T-helper 17 cell (primary cell): ENCODE results near the gene LGALS9. TPM values are rescaled to one million over a fixed set of nuclear protein-coding genes. Genes with fewer than 3 reads are reported as not detected.

Source experiments
- ATAC-seq: fragments of 150-1000 bp; cut with Tn5 transposase; 2 replicates; pipeline ENCODE4 v1.10.0; 2021; ENCODE audit warnings: mild to moderate bottlenecking, moderate library complexity
- DNase-seq, 3 donors: peaks; one replicate each; pipeline versions ENCODE4 v3.0.0 to v3.0.0-alpha.2; 2020 to 2021
- H3K9me3 ChIP-seq: one replicate; pipeline ENCODE4 v1.7.0; 2013; ENCODE audit warnings: low read length, mild to moderate bottlenecking; ENCODE audit not compliant: control insufficient read depth, poor library complexity, severe bottlenecking
- H3K27ac Mint-ChIP-seq: one replicate; pipeline ENCODE4 v1.8.0; 2022; ENCODE audit warnings: mild to moderate bottlenecking, moderate library complexity, mixed read lengths
- H3K27me3 Mint-ChIP-seq: one replicate; pipeline ENCODE4 v1.8.0; 2022; ENCODE audit warnings: mixed read lengths
- H3K36me3 Mint-ChIP-seq: one replicate; pipeline ENCODE4 v1.8.0; 2022; ENCODE audit warnings: low read depth, mixed read lengths
- H3K4me1 Mint-ChIP-seq: one replicate; pipeline ENCODE4 v1.8.0; 2022; ENCODE audit warnings: mild to moderate bottlenecking, mixed read lengths
- H3K4me3 Mint-ChIP-seq: one replicate; pipeline ENCODE4 v1.8.0; 2022; ENCODE audit warnings: mild to moderate bottlenecking, moderate library complexity, mixed read lengths
- total RNA-seq, 4 donors: library from RNA in 2 of 4; stranded (reverse) in 2 of 4; gene quantifications; one replicate each; pipeline ENCODE4 v1.2.3 and lab custom pipeline; 2022 to 2026

The LGALS9 gene
- total RNA-seq, 2 donors from 2014 or later = 64.7 to 66.3 TPM

DNA sequence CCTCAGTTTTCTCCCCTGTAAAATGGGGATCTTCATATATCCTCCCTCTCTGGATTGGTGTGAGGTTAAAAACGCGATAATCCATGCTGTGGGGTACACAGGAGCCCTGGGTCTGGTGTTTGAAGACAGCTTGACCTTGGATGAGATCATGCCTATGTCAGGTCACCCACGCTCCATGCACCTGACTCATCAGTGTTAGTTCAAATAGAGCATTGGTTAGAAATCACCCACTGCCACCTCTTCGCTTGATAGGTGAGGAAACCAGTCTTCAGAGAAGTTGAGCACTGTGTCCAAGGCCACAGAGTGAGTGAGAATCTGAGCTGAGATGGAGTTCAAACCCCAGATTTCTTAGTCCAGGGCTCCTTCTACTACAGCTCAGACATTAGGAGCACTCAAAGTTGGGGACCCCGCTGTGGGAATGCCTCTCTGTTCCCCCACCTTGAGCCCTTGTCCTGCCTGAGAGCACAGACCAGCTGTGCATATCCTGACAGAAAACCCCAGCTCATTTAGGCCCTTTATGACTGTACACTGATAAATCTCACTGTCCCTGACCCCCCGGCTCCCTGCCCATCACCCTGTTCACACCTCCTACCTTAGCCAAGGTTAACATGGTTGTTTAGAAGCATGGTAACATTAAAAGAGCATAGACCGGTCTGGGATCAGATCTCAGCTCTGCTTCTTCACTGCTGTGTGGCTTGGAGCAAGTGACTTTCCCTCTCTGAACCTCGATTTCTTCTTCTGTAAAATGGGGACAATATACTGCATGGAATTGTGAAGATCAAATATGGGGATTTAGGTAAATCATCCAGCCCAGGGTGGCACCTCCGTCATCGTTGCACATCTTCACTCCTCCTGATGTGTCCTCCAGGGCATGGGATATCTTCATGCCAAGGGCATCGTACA is 22.4 kb upstream of the LGALS9 start:
- ATAC-seq = no peak
- no peak for DNase-seq
- Mint-ChIP-seq H3K27ac (no peak overlapping the region), H3K27me3 (no peaks in the 10 kb centered on the region), H3K36me3 (peaks cover 6% of the 10 kb centered on the region), H3K4me1 (peaks cover 5% of the 10 kb centered on the region), H3K4me3 (no peak overlapping the region)
- no peaks in the 10 kb centered on the region for H3K9me3 ChIP-seq

DNA sequence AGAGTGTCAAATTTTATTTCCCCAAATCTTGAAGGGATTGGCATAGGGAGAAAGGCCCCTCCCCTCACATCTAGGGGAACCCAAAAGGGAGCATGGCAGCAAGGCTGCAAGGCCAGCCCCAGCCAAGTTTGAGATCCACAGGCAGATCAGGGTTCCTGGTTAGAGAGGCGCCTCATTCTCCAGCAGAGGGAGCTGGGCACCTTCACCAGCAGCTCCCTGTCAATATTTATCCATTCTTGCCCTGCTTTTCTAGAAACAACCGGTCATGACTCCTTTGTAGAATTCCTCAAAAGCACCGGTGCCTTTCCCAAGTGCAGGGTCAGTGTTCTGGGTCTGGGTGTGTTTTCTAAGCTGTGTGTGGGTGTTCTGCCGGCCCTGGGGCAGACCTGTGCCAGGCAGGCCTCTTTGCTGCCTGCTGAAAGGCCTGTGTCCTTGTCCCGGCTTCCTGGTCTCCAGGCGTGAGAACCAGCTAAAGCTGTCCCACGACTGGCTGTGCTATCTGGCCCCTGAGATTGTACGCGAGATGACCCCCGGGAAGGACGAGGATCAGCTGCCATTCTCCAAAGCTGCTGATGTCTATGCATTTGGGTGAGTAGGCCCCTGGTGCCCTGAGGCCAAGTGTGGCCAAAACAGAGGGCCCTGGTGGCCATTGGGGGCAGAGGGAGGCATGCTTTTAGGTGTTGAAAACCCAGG is 21.2 kb upstream of the LGALS9 start:
- ATAC-seq = no peak
- Mint-ChIP-seq H3K4me3 (no peak overlapping the region), H3K27ac (no peak overlapping the region), H3K27me3 (no peaks in the 10 kb centered on the region), H3K36me3 (peaks cover 6% of the 10 kb centered on the region), H3K4me1 (peaks cover 5% of the 10 kb centered on the region)
- DNase-seq = no peak
- H3K9me3 ChIP-seq = no peaks in the 10 kb centered on the region

DNA sequence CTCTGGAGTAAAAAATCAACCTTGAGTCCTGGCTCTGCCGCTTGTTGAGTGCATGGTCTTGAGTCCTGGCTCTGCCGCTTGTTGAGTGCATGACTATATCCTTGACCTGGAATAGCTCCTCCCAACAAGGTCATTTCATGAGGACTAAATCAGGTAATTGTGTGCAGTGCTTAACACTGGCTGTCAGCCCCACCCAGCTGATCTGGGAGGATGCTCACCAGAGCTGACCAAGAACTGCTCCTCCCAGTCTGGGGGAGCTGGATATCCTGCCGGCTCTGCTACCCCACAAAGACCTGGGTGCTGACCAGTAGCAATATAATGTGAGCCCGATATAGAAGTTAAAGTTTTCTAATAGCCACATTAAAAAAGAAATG is 20.7 kb upstream of the LGALS9 start:
- H3K9me3 ChIP-seq = no peaks in the 10 kb centered on the region
- H3K4me3 Mint-ChIP-seq = no peak overlapping the region
- DNase-seq (no peak), ATAC-seq (no peak)
- H3K27ac Mint-ChIP-seq = no peak overlapping the region
- no peaks in the 10 kb centered on the region for H3K27me3 Mint-ChIP-seq
- H3K36me3 Mint-ChIP-seq = peaks cover 10% of the 10 kb centered on the region
- H3K4me1 Mint-ChIP-seq = peaks cover 5% of the 10 kb centered on the region

DNA sequence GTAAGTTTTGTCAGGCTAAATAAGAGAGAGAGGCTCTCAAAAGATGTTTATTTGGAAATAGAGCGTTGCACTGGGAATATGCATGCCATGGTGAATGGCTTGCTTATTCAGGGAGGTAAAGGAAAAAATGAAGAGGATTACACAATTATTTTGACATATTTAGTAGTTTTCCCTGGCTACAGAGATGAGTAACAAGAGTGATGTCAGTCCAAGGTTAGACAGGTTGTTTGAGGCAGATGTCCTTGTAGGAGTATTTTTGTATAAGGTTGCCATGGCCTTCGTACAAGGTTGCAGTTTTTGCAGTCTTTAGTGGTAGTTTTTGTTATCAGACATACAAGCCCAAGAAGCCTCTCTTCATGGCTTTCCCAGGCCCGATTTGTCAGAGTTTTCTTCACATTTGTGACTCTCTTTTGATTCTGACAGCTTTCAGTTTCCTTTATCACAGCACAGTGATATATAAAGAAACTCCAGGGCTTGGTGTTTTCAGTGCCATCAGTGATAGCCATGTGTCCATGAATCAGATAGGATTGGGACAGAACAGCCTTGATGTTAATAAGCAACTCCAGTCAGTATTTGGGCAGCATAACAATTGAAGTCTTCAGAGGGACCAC is 18.7 kb upstream of the LGALS9 start:
- no peak overlapping the region for H3K4me3 Mint-ChIP-seq
- no peaks in the 10 kb centered on the region for H3K27me3 Mint-ChIP-seq
- no peaks in the 10 kb centered on the region for H3K9me3 ChIP-seq
- H3K4me1 Mint-ChIP-seq = peaks cover 13% of the 10 kb centered on the region
- H3K36me3 Mint-ChIP-seq = peaks cover 10% of the 10 kb centered on the region
- ATAC-seq (no peak), DNase-seq (no peak)
- H3K27ac Mint-ChIP-seq = peak overlapping the region; percentile 72

DNA sequence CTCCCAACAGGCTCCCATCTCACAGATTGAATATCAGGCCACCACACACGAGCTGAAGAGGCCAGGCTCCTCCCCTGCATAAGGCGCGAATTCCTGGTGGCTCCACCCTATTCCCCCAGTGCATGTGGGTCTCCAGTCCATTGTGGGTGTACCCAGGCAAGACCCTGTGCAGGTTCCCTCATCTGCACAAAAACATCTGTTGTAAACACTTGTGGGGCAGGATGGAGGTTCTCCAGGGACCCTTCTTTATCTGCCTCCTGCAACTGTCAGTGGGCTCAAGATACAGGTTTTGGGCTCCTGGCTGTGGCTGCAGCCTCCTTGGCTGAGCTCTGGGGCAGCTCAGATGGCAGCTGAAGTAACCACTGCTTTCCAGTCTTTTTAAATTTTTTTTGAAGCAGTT is 17.6 kb upstream of the LGALS9 start:
- H3K4me3 Mint-ChIP-seq = no peak overlapping the region

DNA sequence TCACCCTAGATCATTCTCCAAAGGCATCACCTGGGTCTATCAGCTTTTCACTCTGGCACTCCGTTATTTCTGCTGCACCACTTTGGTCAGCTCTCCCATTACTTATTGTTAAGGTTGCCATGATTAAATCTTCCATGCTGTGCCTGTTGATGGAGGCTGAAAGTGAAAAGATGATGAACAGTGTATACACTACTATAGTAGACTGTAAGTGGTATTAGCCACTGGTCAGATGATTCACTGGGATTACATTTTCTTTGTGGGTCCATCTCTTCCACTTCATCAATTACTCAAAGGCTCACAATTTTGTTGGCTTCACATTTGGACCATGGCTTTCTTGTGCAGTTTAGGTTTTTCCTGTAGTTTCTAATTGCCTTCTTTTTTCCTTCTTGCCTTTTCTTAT is 15.9 kb upstream of the LGALS9 start:
- no peaks in the 10 kb centered on the region for H3K27me3 Mint-ChIP-seq
- H3K9me3 ChIP-seq = no peaks in the 10 kb centered on the region
- ATAC-seq (no peak), DNase-seq (no peak)
- H3K27ac Mint-ChIP-seq = no peak overlapping the region
- peaks cover 10% of the 10 kb centered on the region for H3K36me3 Mint-ChIP-seq
- peaks cover 11% of the 10 kb centered on the region for H3K4me1 Mint-ChIP-seq
- H3K4me3 Mint-ChIP-seq = no peak overlapping the region

More for the DNA sequence above, 17.6 kb upstream of the LGALS9 start:
- Mint-ChIP-seq H3K27ac (no peak overlapping the region), H3K36me3 (peaks cover 10% of the 10 kb centered on the region), H3K4me1 (peaks cover 13% of the 10 kb centered on the region), H3K27me3 (no peaks in the 10 kb centered on the region)
- no peaks in the 10 kb centered on the region for H3K9me3 ChIP-seq
- DNase-seq = no peak
- ATAC-seq = no peak

DNA sequence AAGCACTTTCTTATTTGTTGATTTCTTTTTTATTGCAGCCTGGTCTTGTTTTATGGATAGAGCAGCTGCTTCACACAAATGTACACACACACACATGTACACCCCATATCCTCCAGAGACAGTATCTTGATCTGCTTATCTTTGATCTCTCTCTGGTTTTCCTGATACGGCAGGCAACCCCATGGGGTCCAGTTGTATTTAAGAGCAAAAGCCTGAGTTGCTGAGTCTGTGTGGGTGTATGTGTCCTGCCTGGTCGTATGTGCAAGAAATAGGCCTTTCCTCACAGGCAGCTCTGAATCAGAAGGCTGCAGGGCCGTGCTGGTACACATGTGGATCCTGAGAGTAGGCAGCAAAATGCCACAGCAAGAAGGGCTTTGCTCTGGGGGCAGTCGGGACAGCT is 14.6 kb upstream of the LGALS9 start:
- H3K4me3 Mint-ChIP-seq = peak overlapping the region; percentile 55
- no peaks in the 10 kb centered on the region for H3K9me3 ChIP-seq
- H3K36me3 Mint-ChIP-seq = peaks cover 12% of the 10 kb centered on the region
- ATAC-seq (peak; percentile 51), DNase-seq (no peak)
- H3K27ac Mint-ChIP-seq = peak overlapping the region; percentile 85
- peaks cover 15% of the 10 kb centered on the region for H3K4me1 Mint-ChIP-seq
- no peaks in the 10 kb centered on the region for H3K27me3 Mint-ChIP-seq

DNA sequence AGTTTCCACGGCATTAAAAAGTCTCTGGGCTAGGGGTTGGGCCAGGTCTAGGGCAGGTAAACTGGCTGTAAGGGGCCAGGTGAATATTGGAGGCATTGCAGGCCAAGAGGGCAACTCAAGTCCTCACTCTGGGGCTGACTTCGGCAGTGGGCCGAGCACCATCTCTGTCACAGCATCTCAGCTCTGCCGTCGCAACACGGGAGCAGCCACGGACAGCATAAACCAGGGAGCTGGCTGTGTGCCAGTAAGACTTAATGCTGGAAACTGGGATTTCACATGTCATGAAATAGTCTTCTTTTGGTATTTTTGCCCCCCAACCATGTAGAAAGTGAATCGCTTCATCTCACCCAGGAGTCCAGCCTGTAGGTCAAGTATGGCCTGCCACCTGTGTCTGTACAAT is 12.6 kb upstream of the LGALS9 start:
- ATAC-seq (no peak), DNase-seq (no peak)
- H3K9me3 ChIP-seq = no peaks in the 10 kb centered on the region
- Mint-ChIP-seq H3K4me3 (no peak overlapping the region), H3K36me3 (peaks cover 7% of the 10 kb centered on the region), H3K27me3 (no peaks in the 10 kb centered on the region), H3K4me1 (peaks cover 12% of the 10 kb centered on the region), H3K27ac (no peak overlapping the region)

DNA sequence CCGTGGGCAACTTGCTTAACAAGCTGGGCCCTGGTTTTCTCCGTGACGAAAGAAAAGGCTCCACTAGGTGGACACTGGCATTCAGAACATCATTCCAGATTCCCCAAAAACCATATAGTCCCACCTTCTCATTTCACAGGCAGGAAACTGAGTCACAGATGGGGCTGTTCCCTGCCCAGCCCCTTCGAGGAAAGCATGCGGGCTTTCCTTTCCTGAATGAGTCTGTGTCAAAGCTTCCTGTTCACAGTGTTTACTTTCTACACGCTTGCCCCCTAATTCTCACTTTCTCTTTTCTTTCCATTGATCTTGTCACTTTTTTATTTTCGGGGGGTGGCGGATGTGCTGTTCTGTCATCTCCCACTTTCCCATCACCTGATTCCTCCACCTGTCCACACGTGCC is 10.3 kb upstream of the LGALS9 start:
- no peak for ATAC-seq
- no peak overlapping the region for H3K4me3 Mint-ChIP-seq
- H3K27ac Mint-ChIP-seq = peak overlapping the region; percentile 19
- DNase-seq = no peak
- peaks cover 3% of the 10 kb centered on the region for H3K36me3 Mint-ChIP-seq
- peaks cover 12% of the 10 kb centered on the region for H3K4me1 Mint-ChIP-seq
- no peaks in the 10 kb centered on the region for H3K27me3 Mint-ChIP-seq
- H3K9me3 ChIP-seq = no peaks in the 10 kb centered on the region

DNA sequence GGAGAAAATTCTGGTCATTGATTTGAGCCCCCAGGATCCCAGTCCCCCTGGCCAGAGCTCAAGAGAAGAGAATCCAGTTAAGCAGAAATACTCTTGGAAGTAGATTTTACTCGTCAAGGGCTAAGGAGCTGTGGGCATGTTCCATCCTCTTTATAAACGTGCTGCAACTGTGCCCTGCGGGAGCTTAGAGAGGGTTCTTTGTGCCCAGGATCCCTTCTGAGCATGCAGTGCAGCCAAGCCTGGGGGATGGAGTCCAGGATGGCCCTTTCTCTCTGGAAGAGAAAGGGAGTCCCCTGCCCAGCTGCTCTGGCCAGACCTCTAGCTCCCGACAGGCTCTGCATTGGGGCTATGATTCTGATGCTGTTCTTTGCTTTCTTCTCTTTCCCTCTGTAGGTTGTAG is 9.5 kb upstream of the LGALS9 start:
- ATAC-seq (no peak), DNase-seq (no peak)
- H3K4me1 Mint-ChIP-seq = peaks cover 7% of the 10 kb centered on the region
- H3K9me3 ChIP-seq = no peaks in the 10 kb centered on the region
- H3K36me3 Mint-ChIP-seq = peaks cover 3% of the 10 kb centered on the region
- no peak overlapping the region for H3K27ac Mint-ChIP-seq
- no peak overlapping the region for H3K4me3 Mint-ChIP-seq
- H3K27me3 Mint-ChIP-seq = no peaks in the 10 kb centered on the region

DNA sequence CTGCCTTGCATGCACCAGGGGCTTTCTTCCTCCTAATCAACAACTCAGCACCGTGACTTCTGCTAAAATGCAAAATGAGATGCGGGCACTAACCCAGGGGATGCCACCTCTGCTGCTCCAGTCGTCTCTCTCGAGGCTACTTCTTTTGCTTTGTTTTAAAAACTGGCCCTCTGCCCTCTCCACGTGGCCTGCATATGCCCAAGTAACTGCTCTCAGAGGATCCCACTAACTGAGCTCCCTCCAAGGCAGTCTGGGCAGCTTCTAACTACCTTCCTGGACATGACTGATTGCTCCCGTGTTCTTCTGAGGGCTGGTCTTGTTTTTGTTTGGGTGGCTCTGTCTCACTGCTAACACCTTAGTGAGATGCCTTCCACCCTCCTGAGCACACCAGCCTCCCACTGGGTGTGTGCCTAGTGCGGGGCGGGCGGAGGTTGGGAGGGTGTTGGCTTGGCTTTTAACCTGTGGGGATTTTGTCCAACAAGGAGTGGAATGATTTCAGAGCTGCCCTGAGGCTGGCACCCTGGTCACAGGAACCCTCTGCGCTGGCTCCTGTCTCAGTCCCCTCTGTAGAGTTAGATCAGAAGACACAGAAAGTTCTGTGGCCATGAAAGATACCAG is 8.9 kb upstream of the LGALS9 start:
- H3K27ac Mint-ChIP-seq = no peak overlapping the region
- peaks cover 3% of the 10 kb centered on the region for H3K36me3 Mint-ChIP-seq
- peaks cover 4% of the 10 kb centered on the region for H3K4me1 Mint-ChIP-seq
- H3K4me3 Mint-ChIP-seq = no peak overlapping the region
- ATAC-seq (no peak), DNase-seq (no peak)
- H3K9me3 ChIP-seq = no peaks in the 10 kb centered on the region
- H3K27me3 Mint-ChIP-seq = no peaks in the 10 kb centered on the region

DNA sequence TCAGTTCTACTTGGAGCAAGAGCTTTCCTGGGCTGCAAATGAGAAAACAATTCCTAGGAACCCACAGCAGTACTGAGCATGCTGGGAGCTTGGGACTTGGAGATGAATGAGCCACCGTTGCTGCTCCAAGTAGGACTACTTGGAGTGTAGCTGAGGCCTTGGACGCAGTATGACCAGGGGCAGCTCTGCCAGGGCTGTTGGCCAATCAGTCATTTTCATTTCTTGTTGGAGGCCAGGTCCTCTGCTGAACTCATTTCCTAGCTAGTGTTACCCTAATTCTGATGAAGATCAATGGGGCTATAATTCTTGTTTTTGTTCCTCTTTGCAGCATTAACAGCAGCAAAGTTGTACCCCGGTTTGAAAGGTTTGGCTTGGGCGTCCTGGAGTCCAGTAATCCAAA is 8.0 kb upstream of the LGALS9 start:
- no peak for DNase-seq
- Mint-ChIP-seq H3K36me3 (peaks cover 3% of the 10 kb centered on the region), H3K4me3 (no peak overlapping the region), H3K27me3 (no peaks in the 10 kb centered on the region), H3K27ac (no peak overlapping the region), H3K4me1 (peaks cover 4% of the 10 kb centered on the region)
- no peak for ATAC-seq
- no peaks in the 10 kb centered on the region for H3K9me3 ChIP-seq

DNA sequence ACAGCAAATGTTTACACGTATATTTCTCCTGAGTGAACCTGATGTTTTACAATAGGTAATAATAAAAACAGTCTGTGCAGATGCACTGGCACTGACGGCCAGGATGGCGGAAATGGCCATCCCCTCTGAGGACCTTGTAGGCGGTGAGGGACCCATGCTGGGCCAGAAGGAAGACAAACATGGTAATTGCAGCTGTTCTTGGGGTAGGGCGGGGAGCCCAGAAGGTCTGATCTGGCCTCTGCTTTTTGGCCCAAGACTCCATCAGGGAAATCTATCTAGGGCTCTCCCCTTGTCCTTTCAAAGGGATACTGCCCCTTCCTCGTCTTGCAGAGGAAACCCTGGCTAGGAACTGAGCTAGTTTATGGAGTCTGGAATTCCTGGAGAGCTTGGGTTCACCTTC is 7.4 kb upstream of the LGALS9 start:
- no peak for ATAC-seq
- no peaks in the 10 kb centered on the region for H3K9me3 ChIP-seq
- no peak for DNase-seq
- Mint-ChIP-seq H3K27ac (no peak overlapping the region), H3K27me3 (no peaks in the 10 kb centered on the region), H3K4me1 (peaks cover 4% of the 10 kb centered on the region), H3K36me3 (peaks cover 3% of the 10 kb centered on the region), H3K4me3 (no peak overlapping the region)
